Uterus (tissue), 4 donors: Measurements from ENCODE around the gene CD63. TPM values are rescaled to one million over a fixed set of nuclear protein-coding genes. Genes with fewer than 3 reads are reported as not detected.

Experiments
- DNase-seq, 2 donors: peaks; one replicate each; pipeline ENCODE4 v3.0.0-alpha.2; 2019 to 2020
- H3K27ac ChIP-seq, 2 donors: fragments of 200-600 bp; sonication (generic); 1 replicate in 1 of 2; 2 replicates in 1 of 2; pipeline ENCODE4 v1.5.1; 2016 to 2018
- H3K27me3 ChIP-seq, 2 donors: fragments of 200-600 bp; sonication (generic); one replicate each; pipeline ENCODE4 v1.5.1; 2018 to 2019; ENCODE audit warnings: control low read depth in 1 of 2
- H3K36me3 ChIP-seq, 2 donors: fragments of 200-600 bp; sonication (generic); one replicate each; pipeline ENCODE4 v1.5.1; 2019; ENCODE audit warnings: control low read depth in 1 of 2
- H3K4me1 ChIP-seq, 2 donors: fragments of 200-600 bp; sonication (generic); one replicate each; pipeline ENCODE4 v1.5.1; 2018 to 2019; ENCODE audit warnings: control low read depth in 1 of 2
- H3K4me3 ChIP-seq, 2 donors: fragments of 200-600 bp; sonication (generic); 1 replicate in 1 of 2; 2 replicates in 1 of 2; pipeline ENCODE4 v1.5.1; 2018 to 2019; ENCODE audit warnings: mild to moderate bottlenecking in 1 of 2
- H3K9me3 ChIP-seq, 2 donors: fragments of 200-600 bp; sonication (generic); one replicate each; pipeline ENCODE4 v1.5.1; 2019; ENCODE audit warnings: control low read depth in 1 of 2
- CTCF ChIP-seq, 4 experiments: fragments of 200-600 bp in 2 of 4; fragments of 450-650 bp in 2 of 4; sonication (generic) in 2 of 4; IDR thresholded peaks; one replicate each; pipeline ENCODE4 v1.5.1; 2016 to 2019; ENCODE audit warnings: antibody characterized with exemption in 4 of 4, mild to moderate bottlenecking in 2 of 4, moderate library complexity in 1 of 4
- POLR2A ChIP-seq, 2 donors: fragments of 450-650 bp; IDR thresholded peaks; one replicate each; pipeline ENCODE4 v1.6.1; 2016; ENCODE audit warnings: antibody characterized with exemption in 2 of 2, mild to moderate bottlenecking in 1 of 2, moderate library complexity in 1 of 2
- intact Hi-C: fragments of 100-400 bp; cut with DNase I; formaldehyde crosslinking; loops from one replicate; pipeline ENCODE4 v1.15.1; 2023; ENCODE audit warnings: low total_unique reads
- total RNA-seq, 4 donors: library from RNA; depleted of rRNA in 3 of 4; stranded (reverse); fragments of >200 nt in 3 of 4; gene quantifications; one replicate each; pipeline versions ENCODE4 v1.1.0 to v1.2.4, GENCODE V29; 2014 to 2023
- donor health status: DM: yes; HTN: yes; CAD: no.

CD63 gene
- total RNA-seq, 4 donors from 2014 or later, result 417 to 911 (median 637) TPM

GRCh38 chr12:55748230-55748993 lies 19.6 kb upstream of the CD63 start:
- DNase-seq, result no peak
- H3K27me3 ChIP-seq, result no peaks in the 10 kb centered on the region
- intact Hi-C loops, result loop anchor here (10.0 kb wide), 1 partner anchor 66 kb away; the partner anchor contains the start of genes ORMDL2 and SARNP

DNA sequence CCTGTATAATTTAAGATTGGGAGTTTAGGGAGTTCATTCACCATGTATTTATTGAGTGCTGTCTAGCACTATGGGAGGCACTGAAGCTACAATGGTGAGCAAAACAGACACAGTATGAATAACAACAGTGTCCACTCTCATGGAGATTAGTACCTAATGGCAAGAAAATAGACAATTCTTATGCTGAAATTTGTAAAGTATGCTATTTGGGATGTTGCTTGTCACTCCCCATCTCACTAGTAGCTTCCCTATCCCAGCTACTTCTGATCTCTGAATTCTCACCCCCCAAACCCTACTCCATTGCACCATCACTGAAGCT lies 18.1 kb upstream of the CD63 start:
- Histone ChIP-seq H3K27me3 (no peaks in the 10 kb centered on the region), H3K4me3 (no peak overlapping the region), H3K9me3 (no peaks in the 10 kb centered on the region), H3K36me3 (no peaks in the 10 kb centered on the region), H3K27ac (peak overlapping the region in 1 of 2 donors; percentile 83), H3K4me1 (no peaks in the 10 kb centered on the region)
- no peak for TF ChIP-seq POLR2A (IDR thresholded peaks at IDR 0.05)
- TF ChIP-seq CTCF (IDR thresholded peaks at IDR 0.05), result no peak
- intact Hi-C loops, result loop anchor here (10.0 kb wide), 1 partner anchor 68 kb away; the partner anchor contains the start of genes ORMDL2 and SARNP
- DNase-seq, result no peak

More at GRCh38 chr12:55748230-55748993, 19.6 kb upstream of the CD63 start:
- H3K9me3 ChIP-seq, result no peaks in the 10 kb centered on the region
- no peak for TF ChIP-seq CTCF (IDR thresholded peaks at IDR 0.05)
- no peak for TF ChIP-seq POLR2A (IDR thresholded peaks at IDR 0.05)
- H3K4me1 ChIP-seq, result no peaks in the 10 kb centered on the region
- H3K4me3 ChIP-seq, result no peak overlapping the region
- H3K36me3 ChIP-seq, result no peaks in the 10 kb centered on the region
- H3K27ac ChIP-seq, result no peak overlapping the region

- no peak overlapping the region for H3K4me3 ChIP-seq
- intact Hi-C loops, result loop anchor here (10.0 kb wide), 1 partner anchor 68 kb away; the partner anchor contains the start of genes ORMDL2 and SARNP
- H3K27ac ChIP-seq, result peak overlapping the region; percentile 83 to 91
- H3K36me3 ChIP-seq, result no peaks in the 10 kb centered on the region
- H3K27me3 ChIP-seq, result no peaks in the 10 kb centered on the region
- no peaks in the 10 kb centered on the region for H3K4me1 ChIP-seq
- TF ChIP-seq POLR2A (IDR thresholded peaks at IDR 0.05), result no peak
- no peak for TF ChIP-seq CTCF (IDR thresholded peaks at IDR 0.05)
- no peak for DNase-seq
- H3K9me3 ChIP-seq, result no peaks in the 10 kb centered on the region
These were observed 17.5 kb upstream of the CD63 start for GRCh38 chr12:55746174-55746912.

- H3K27ac ChIP-seq, result peak overlapping the region; percentile 83 to 91
- no peaks in the 10 kb centered on the region for H3K9me3 ChIP-seq
- no peaks in the 10 kb centered on the region for H3K4me1 ChIP-seq
- H3K4me3 ChIP-seq, result peak overlapping the region; percentile 7 to 18
- DNase-seq, result peak in 1 of 2 donors; percentile 57
- intact Hi-C loops, result loop anchor here (10.0 kb wide), 1 partner anchor 69 kb away; the partner anchor contains the start of genes ORMDL2 and SARNP
- H3K27me3 ChIP-seq, result no peaks in the 10 kb centered on the region
- H3K36me3 ChIP-seq, result no peaks in the 10 kb centered on the region
- no peak for TF ChIP-seq POLR2A (IDR thresholded peaks at IDR 0.05)
- TF ChIP-seq CTCF (IDR thresholded peaks at IDR 0.05), result no peak
These were observed 16.8 kb upstream of the CD63 start for GRCh38 chr12:55745361-55746173.
